Loucy (cell line): ENCODE measurements around the gene ISG20L2.

ENCODE experiments used
- H2AFZ ChIP-seq: fragments of 200-600 bp; sonication (generic); 2 replicates; pipeline ENCODE4 v1.6.0; 2016; ENCODE audit warnings: antibody characterized with exemption, mild to moderate bottlenecking, low read length, moderate library complexity
- H3F3A ChIP-seq: fragments of 200-600 bp; 2 replicates; pipeline ENCODE4 v1.6.0; 2016; ENCODE audit warnings: antibody characterized with exemption, low read depth, mild to moderate bottlenecking
- H3K27me3 ChIP-seq: fragments of 200-600 bp; sonication (generic); 2 replicates; pipeline ENCODE4 v1.6.1; 2014; ENCODE audit warnings: low read length, mild to moderate bottlenecking; ENCODE audit not compliant: insufficient read depth, poor library complexity, severe bottlenecking
- H3K36me3 ChIP-seq: fragments of 200-600 bp; sonication (generic); 2 replicates; pipeline ENCODE4 v1.6.1; 2016; ENCODE audit warnings: low read length; ENCODE audit not compliant: insufficient read depth
- H3K4me1 ChIP-seq: fragments of 200-600 bp; sonication (generic); 2 replicates; pipeline ENCODE4 v1.5.1; 2014; ENCODE audit warnings: low read length, mild to moderate bottlenecking; ENCODE audit not compliant: insufficient read depth, poor library complexity, severe bottlenecking
- H3K4me2 ChIP-seq: fragments of 200-600 bp; sonication (generic); 2 replicates; pipeline ENCODE4 v1.6.0; 2014; ENCODE audit warnings: antibody characterized with exemption, low read length, low read depth, mild to moderate bottlenecking; ENCODE audit not compliant: poor library complexity, severe bottlenecking
- H3K4me3 ChIP-seq: fragments of 200-600 bp; sonication (generic); 2 replicates; pipeline ENCODE4 v1.5.1; 2014; ENCODE audit warnings: low read length, mild to moderate bottlenecking, mixed read lengths; ENCODE audit not compliant: poor library complexity, severe bottlenecking
- H3K79me2 ChIP-seq: fragments of 200-600 bp; sonication (generic); 2 replicates; pipeline ENCODE4 v1.6.1; 2014; ENCODE audit warnings: low read length; ENCODE audit not compliant: insufficient read depth
- H3K9ac ChIP-seq: fragments of 200-600 bp; sonication (generic); 2 replicates; pipeline ENCODE4 v1.6.0; 2014; ENCODE audit warnings: mild to moderate bottlenecking, low read depth, low read length, moderate library complexity; ENCODE audit not compliant: poor library complexity, severe bottlenecking
- H3K9me2 ChIP-seq: fragments of 200-600 bp; sonication (generic); replicated peaks from 2 replicates; pipeline ENCODE4 v1.6.1; 2016; ENCODE audit warnings: low read depth, low read length, mixed read lengths
- H3K9me3 ChIP-seq: fragments of 200-600 bp; sonication (generic); 2 replicates; pipeline ENCODE4 v1.6.1; 2014; ENCODE audit warnings: mild to moderate bottlenecking, antibody characterized with exemption, low read length, low read depth; ENCODE audit not compliant: insufficient read depth
- H4K20me1 ChIP-seq: fragments of 200-600 bp; sonication (generic); 2 replicates; pipeline ENCODE4 v1.6.0; 2014; ENCODE audit warnings: antibody characterized with exemption, low read length, mild to moderate bottlenecking; ENCODE audit not compliant: insufficient read depth, poor library complexity, severe bottlenecking
- CTCF ChIP-seq: fragments of 200-600 bp; sonication (generic); conservative IDR thresholded peaks from 2 replicates; pipeline ENCODE4 v1.5.1; 2014; ENCODE audit warnings: mild to moderate bottlenecking, antibody characterized with exemption, low read length
- EZH2phosphoT487 ChIP-seq: fragments of 200-600 bp; IDR thresholded peaks from 2 replicates; pipeline ENCODE4 v1.6.1; 2018; ENCODE audit warnings: antibody characterized with exemption, mild to moderate bottlenecking, moderate library complexity, borderline replicate concordance

ISG20L2 gene

GRCh38 chr1:156700736-156701531 is 27.6 kb downstream of the ISG20L2 start:
- no peak overlapping the region for H3K4me3 ChIP-seq
- no peaks in the 10 kb centered on the region for H3K27me3 ChIP-seq
- no peaks in the 10 kb centered on the region for H3F3A ChIP-seq

GRCh38 chr1:156698995-156699394 is 29.6 kb downstream of the ISG20L2 start:
- TF ChIP-seq CTCF (no peak), EZH2phosphoT487 (no peak)

More at GRCh38 chr1:156700736-156701531, 27.6 kb downstream of the ISG20L2 start:
- H3K4me2 ChIP-seq = no peak overlapping the region
- no peaks in the 10 kb centered on the region for H3K9me3 ChIP-seq
- H3K36me3 ChIP-seq = no peaks in the 10 kb centered on the region
- H3K9me2 ChIP-seq = no peaks in the 10 kb centered on the region
- no peak overlapping the region for H2AFZ ChIP-seq
- no peak for TF ChIP-seq EZH2phosphoT487
- TF ChIP-seq CTCF = no peak
- H3K79me2 ChIP-seq = no peaks in the 10 kb centered on the region
- H3K4me1 ChIP-seq = peaks cover 7% of the 10 kb centered on the region
- H3K9ac ChIP-seq = no peak overlapping the region
- H4K20me1 ChIP-seq = no peaks in the 10 kb centered on the region

GRCh38 chr1:156697481-156697880 is 31.1 kb downstream of the ISG20L2 start:
- no peaks in the 10 kb centered on the region for H3K79me2 ChIP-seq
- H3K4me3 ChIP-seq = no peak overlapping the region
- H3K27me3 ChIP-seq = no peaks in the 10 kb centered on the region
- TF ChIP-seq EZH2phosphoT487 = no peak
- no peak for TF ChIP-seq CTCF
- no peaks in the 10 kb centered on the region for H3K9me2 ChIP-seq
- no peak overlapping the region for H2AFZ ChIP-seq
- no peaks in the 10 kb centered on the region for H3K36me3 ChIP-seq
- no peaks in the 10 kb centered on the region for H3F3A ChIP-seq
- H3K9ac ChIP-seq = no peak overlapping the region
- no peak overlapping the region for H3K4me2 ChIP-seq
- peaks cover 17% of the 10 kb centered on the region for H3K4me1 ChIP-seq
- H3K9me3 ChIP-seq = no peaks in the 10 kb centered on the region
- no peaks in the 10 kb centered on the region for H4K20me1 ChIP-seq

More at GRCh38 chr1:156698995-156699394, 29.6 kb downstream of the ISG20L2 start:
- Histone ChIP-seq H3K9me2 (no peaks in the 10 kb centered on the region), H3K9ac (no peak overlapping the region), H3K4me2 (no peak overlapping the region), H3K36me3 (no peaks in the 10 kb centered on the region), H3K79me2 (no peaks in the 10 kb centered on the region), H3K4me3 (no peak overlapping the region), H3K9me3 (no peaks in the 10 kb centered on the region), H3K4me1 (peaks cover 3% of the 10 kb centered on the region), H2AFZ (no peak overlapping the region), H3F3A (no peaks in the 10 kb centered on the region), H3K27me3 (no peaks in the 10 kb centered on the region), H4K20me1 (no peaks in the 10 kb centered on the region)
